Bone marrow (tissue), 2 donors: Measurements from ENCODE around the gene ITGAX.
"Not testable (repeated sequence)": the region's sequence is repeated elsewhere in the genome, so short reads cannot be mapped to it uniquely, and the experiment has no call there.

Experiments used
- DNase-seq, 2 donors: peaks; one replicate each; lab custom pipeline; 2025; lab: John Stamatoyannopoulos, UW

The ITGAX gene

GRCh38 chr16:31354394-31355291 is at the start of gene ITGAX:
Gene ITGAX (plus strand): TSS chr16:31355176. CDS start chr16:31355255, 79 bp downstream.
- DNase-seq = peak; percentile 77 to 79

GRCh38 chr16:31305219-31305618 is 49.8 kb upstream of the ITGAX start:
- DNase-seq = peak in 1 of 2 donors; percentile 12

DNA sequence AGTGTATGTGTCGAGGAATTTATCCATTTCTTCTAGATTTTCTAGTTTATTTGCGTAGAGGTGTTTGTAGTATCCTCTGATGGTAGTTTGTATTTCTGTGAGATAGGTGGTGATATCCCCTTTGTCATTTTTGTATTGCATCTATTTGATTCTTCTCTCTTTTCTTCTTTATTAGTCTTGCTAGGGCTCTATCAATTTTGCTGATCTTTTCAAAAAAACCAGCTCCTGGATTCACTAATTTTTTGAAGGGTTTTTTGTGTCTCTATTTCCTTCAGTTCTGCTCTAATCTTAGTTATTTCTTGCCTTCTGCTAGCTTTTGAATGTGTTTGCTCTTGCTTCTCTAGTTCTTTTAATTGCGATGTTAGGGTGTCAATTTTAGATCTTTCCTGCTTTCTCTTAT is 46.6 kb upstream of the ITGAX start:
- not testable (repeated sequence) for DNase-seq

DNA sequence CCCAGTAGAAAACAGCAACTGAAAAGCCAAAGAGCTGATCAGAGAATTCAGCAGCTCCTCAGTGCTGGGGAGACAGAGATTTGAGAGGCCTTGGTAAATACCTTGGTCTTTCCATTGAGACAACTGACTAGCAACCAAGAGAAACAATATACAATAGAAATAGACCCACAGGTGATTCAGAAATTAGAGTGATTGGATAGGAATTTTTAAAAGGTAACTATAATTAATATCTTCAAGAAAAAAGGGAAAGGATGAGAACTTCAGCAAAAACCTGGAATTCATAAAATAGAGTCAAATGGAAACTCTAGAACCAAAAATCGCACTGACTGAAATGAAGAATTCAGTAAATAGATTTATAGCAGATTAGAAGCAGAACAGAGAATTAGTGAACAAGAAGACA is 32.5 kb upstream of the ITGAX start:
- no peak for DNase-seq

DNA sequence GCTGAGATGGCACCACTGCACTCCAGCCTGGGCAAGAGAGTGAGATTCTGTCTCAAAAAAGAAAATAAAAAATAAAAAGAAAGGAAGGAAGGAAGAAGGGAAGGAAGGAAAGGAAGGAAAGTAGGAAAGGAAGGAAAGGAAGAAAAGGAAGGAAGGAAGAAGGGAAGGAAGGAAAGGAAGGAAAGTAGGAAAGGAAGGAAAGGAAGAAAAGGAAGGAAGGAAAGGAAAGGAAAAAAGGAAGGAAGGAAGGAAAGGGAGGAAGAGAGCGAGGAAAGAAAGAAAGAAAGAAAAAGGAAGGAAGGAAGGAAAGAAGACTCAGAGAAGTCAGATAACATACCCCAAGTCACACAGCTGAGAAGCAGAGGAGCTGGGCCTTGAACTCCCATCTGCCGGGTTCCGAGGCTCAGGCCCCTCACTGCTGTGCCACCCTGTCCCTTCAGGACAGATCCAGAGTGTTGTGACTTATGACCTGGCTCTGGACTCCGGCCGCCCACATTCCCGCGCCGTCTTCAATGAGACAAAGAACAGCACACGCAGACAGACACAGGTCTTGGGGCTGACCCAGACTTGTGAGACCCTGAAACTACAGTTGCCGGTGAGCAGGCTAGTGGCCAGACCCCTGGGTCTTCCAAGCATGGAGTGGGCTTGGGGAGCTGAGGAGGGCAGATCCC is 30.9 kb upstream of the ITGAX start:
- no peak for DNase-seq

- DNase-seq = no peak
Observed at GRCh38 chr16:31325171-31325570, 29.8 kb upstream of the ITGAX start.

DNA sequence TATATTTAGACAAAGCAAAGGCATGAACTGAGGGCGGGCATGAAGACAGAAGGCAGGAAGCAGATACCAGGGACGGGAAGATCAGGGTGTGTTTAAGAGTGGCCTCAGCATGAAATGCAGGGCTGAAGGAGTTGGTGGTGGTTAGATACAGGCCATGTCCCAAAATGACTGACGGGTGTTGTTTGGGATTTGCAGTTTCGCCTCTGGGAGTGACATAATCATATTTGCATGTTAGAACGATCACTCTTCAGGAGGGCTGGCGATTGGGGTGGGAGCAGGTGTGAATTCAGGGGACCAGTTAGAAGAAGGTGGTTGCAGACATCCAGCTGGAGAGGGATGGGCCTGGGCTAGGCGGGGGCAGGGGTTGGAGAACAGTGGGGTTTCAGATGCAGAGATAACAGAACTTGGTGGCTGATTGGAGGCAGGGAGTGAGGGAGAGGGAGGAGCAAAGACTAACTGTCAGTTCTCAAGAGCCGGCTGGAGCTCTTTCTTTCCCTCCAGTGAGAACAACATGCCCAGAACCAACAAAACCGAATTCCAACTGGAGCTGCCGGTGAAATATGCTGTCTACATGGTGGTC is 27.2 kb upstream of the ITGAX start:
- DNase-seq = peak in 1 of 2 donors; percentile 10

DNA sequence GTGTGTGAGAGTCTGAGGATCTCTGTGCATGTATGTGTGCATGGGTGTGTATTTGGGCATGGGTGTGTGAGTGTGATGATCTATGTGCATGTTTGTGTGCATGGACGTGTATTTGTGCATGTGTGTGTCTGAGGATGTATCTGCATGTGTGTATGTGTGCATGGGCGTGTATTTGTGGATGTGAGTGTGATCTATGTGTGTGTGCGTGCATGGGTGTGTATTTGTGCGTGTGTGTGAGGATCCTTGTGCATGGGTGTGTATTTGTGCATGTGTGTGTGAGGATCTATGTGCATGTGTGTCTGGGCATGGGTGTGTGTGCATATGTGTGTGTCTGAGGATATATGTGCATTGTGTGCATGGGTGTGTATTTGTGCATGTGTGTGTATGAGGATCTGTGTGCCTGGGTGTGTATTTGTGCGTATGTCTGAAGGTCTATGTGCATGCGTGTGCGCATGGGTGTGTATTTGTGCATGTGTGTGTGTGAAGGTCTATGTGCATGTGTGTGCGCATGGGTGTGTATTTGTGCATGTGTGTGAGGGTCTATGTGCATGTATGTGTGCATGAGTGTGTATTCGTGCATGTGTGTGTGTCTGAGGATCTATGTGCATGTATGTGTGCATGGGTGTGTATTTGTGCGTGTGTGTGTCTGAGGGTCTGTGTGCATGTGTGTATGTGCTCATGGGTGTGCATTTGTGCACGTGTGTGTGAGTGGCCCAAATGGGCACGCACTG is 26.5 kb upstream of the ITGAX start:
- no peak for DNase-seq

DNA sequence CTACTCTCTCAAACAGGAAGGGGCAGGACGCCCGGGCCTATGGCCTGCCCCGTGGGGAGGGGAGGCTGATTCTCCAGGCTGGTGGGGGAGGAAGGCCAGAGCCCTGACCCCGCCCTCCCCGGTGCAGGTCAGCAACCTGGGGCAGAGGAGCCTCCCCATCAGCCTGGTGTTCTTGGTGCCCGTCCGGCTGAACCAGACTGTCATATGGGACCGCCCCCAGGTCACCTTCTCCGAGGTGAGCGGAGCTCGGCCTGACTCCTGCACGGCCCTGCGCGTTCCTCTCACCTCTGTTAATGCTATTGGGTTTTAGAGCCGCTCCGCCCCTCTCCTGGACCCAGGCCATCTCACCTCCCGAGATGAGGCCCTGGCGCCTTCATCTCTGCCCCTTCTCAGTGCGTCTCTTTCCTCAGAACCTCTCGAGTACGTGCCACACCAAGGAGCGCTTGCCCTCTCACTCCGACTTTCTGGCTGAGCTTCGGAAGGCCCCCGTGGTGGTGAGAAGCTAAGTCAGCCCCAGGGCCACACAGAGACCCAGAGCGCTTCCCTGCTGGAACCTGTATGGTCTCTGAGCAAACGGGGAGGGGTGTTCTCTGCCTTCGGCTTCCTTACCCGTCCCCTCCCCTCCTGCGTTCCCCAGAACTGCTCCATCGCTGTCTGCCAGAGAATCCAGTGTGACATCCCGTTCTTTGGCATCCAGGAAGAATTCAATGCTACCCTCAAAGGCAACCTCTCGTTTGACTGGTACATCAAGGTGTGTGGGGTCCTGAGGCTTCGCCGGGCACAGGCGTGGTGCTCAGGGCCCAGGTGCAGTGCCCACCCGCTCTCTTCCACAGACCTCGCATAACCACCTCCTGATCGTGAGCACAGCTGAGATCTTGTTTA is 25.1 kb upstream of the ITGAX start:
- DNase-seq = no peak

- DNase-seq = no peak
Observed at GRCh38 chr16:31330553-31330890, 24.5 kb upstream of the ITGAX start.

- DNase-seq = peak in 1 of 2 donors; percentile 57
Observed at GRCh38 chr16:31331141-31331764, 23.7 kb upstream of the ITGAX start.

GRCh38 chr16:31331807-31332301 is 23.1 kb upstream of the ITGAX start:
- DNase-seq = no peak

- DNase-seq = no peak
Observed at GRCh38 chr16:31332544-31332943, 22.4 kb upstream of the ITGAX start.

DNA sequence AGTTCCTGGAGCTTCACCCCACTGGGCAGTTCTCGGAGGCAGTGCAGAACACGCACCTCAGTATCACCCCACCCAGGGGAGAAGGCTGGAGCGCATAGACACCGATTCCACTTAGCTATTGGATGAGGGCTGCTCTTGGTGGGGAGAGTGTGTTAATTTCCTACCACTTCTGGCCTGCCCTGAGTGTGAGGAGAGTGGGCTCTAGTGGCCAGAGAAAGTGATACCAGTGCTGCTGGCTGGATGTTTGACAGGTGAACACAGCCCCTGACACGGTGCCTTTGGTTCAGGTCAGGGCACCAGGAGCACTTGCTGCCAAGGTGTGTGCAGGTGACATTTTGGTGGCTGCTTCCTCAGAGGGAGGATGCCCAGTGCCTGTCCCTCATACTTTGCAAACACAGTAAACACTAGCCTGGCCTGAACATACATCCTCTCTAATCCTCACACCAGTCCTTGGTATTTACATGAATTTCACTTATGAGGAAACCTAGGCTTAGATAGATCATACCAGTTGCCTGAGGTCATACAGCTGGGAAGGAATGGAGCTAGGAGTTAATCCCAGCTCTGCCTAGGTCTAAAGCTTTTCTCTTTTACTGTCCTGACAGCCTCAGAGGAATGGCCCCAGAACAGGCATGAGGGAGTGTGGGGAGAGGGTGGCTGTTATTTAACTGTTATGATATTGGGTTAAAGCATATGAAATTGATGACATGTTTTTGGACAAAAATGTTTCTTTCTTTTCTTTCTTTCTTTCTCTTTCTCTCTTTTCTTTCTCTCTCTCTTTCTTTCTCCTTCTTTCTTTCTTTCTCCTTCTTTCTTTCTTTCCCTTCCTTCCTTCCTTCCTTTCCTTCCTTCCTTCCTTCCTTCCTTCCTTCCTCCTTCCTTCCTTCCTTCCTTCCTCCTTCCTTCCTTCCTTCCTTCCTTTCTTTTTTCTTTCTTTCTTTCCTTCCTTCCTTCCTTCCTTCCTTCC is 21.0 kb upstream of the ITGAX start:
- DNase-seq = peak in 1 of 2 donors; percentile 76

DNA sequence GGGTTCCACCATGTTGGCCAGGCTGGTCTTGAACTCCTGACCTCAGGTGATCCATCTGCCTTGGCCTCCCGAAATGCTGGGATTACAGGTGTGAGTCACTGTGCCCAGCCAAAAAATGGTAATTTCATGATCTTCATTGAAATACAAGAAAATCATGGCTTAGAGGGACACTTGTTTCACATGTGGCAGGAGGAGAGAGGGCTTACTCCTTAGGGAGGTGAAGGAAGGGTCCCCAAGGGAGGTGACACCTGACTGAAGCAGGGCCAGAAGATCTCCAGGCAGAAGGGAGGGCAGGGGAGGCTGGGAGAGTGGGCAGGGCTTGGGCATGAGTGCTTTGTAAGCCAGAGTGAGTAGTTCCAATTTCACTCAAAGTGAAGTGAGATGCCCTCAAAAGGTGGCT is 20.0 kb upstream of the ITGAX start:
- no peak for DNase-seq

DNA sequence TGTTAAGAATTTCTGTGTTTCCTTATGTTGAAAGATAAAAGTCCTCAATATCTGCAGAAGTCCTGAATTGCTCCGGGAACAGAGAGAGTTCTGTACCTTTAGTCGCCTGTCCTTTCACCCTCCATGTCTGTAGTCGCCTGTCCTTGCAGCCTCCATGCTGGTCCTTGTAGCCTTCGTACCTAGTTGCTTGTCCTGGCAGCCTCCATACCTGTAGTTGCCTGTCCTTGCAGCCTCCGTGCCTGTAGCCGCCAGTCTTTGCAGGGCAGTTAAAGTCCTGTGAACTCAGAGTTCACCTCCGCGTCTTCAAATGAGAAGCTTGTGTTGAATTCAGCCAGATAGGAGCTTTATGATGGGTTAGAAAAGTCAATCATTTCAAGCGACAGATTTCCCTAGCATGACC is 19.5 kb upstream of the ITGAX start:
- no peak for DNase-seq

DNA sequence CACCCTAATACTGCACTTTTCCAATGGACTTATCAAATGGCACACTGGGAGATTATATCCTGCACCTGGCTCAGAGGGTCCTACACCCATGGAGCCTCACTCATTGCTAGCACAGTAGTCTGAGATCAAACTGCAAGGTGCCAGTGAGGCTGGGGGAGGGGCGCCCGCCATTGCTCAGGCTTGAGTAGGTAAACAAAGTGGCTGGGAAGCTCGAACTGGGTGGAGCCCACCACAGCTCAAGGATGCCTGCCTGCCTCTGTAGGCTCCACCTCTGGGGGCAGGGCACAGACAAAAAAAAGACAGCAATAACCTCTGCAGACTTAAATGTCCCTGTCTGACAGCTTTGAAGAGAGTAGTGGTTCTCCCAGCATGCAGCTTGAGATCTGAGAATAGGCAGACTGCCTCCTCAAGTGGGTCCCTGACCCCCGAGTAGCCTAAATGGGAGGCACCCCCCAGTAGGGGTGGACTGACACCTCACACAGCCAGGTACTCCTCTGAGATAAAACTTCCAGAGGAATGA is 16.8 kb upstream of the ITGAX start:
- not testable (repeated sequence) for DNase-seq

DNA sequence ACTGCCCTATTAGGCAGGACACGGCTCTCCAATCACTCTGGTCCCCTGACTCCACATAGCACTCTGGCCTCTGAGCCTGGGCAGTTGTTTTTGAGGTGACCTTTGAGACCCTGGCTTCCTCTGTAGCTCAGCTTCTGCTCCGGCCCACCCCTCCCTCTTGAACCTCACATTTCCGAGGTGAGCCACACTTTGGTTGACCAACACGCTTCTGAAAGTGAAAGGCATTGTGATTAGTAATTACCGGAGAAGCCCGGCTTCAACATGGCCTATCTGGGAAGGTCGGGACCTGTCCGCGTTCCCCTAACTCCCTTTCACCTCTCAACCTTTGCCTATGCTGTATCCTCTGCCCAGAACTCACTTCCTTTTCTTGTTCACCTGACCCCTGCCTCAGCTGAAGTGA is 10.3 kb upstream of the ITGAX start:
- DNase-seq = no peak

- no peak for DNase-seq
Observed at GRCh38 chr16:31347445-31347844, 7.5 kb upstream of the ITGAX start.
